Fibroblast of mammary gland (primary cell): ENCODE data around the gene ARHGEF10L.

ENCODE experiments used
- DNase-seq: peaks from one replicate; pipeline ENCODE4 v3.0.0-alpha.2; 2010; ENCODE audit warnings: low read depth
- H3K4me3 ChIP-seq: 2 replicates; pipeline ENCODE4 v1.5.1; 2011; ENCODE audit warnings: low read depth, mild to moderate bottlenecking, low read length, moderate library complexity; ENCODE audit not compliant: control insufficient read depth
- TF ChIP-seq, protein P1 (sequence below): conservative IDR thresholded peaks from 2 replicates; pipeline ENCODE4 v1.5.1; 2011; ENCODE audit warnings: low read depth, low read length, inconsistent platforms; ENCODE audit not compliant: control insufficient read depth, insufficient read depth

The ARHGEF10L gene

DNA sequence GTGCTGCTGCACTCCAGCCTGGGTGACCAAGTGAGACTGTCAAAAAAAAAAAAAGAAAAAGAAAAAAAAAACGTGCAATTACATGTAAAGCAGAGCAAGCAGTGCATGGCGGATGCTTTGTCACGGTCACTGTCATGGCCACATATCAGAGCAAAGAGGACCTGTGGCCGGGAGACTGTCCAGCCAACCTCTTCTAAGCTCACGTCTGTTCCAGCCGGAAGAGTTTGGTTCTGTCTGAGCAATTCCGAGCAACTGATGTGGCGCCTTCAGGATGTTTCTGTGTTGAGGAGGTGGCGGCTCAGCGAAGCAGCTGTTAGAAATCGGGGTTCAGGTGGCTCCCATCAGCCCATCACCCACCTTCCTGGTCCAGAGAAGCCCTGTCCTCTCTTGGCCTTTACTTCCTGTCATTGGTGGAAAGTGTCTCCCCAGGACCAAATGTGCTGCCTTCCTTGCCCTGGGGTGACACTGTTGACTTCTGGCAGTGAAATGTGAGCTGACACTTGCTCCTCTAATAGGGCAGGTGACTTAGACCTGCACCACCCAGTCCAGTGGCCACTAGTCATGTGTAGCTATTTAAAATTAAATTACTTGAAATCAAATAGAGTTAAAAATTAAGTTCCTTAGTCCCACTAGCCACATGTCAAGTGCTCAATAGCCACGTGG lies 59.9 kb downstream of the ARHGEF10L start:
- no peak for DNase-seq
- TF ChIP-seq, protein P1, sequence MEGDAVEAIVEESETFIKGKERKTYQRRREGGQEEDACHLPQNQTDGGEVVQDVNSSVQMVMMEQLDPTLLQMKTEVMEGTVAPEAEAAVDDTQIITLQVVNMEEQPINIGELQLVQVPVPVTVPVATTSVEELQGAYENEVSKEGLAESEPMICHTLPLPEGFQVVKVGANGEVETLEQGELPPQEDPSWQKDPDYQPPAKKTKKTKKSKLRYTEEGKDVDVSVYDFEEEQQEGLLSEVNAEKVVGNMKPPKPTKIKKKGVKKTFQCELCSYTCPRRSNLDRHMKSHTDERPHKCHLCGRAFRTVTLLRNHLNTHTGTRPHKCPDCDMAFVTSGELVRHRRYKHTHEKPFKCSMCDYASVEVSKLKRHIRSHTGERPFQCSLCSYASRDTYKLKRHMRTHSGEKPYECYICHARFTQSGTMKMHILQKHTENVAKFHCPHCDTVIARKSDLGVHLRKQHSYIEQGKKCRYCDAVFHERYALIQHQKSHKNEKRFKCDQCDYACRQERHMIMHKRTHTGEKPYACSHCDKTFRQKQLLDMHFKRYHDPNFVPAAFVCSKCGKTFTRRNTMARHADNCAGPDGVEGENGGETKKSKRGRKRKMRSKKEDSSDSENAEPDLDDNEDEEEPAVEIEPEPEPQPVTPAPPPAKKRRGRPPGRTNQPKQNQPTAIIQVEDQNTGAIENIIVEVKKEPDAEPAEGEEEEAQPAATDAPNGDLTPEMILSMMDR: no peak
- no peak overlapping the region for H3K4me3 ChIP-seq

- TF ChIP-seq, protein P1: no peak
- no peak for DNase-seq
- no peak overlapping the region for H3K4me3 ChIP-seq
These were observed 60.4 kb downstream of the ARHGEF10L start for GRCh38 chr1:17599954-17600300.

GRCh38 chr1:17600321-17600720 lies 60.8 kb downstream of the ARHGEF10L start:
- no peak for DNase-seq
- TF ChIP-seq, protein P1: no peak
- no peak overlapping the region for H3K4me3 ChIP-seq

DNA sequence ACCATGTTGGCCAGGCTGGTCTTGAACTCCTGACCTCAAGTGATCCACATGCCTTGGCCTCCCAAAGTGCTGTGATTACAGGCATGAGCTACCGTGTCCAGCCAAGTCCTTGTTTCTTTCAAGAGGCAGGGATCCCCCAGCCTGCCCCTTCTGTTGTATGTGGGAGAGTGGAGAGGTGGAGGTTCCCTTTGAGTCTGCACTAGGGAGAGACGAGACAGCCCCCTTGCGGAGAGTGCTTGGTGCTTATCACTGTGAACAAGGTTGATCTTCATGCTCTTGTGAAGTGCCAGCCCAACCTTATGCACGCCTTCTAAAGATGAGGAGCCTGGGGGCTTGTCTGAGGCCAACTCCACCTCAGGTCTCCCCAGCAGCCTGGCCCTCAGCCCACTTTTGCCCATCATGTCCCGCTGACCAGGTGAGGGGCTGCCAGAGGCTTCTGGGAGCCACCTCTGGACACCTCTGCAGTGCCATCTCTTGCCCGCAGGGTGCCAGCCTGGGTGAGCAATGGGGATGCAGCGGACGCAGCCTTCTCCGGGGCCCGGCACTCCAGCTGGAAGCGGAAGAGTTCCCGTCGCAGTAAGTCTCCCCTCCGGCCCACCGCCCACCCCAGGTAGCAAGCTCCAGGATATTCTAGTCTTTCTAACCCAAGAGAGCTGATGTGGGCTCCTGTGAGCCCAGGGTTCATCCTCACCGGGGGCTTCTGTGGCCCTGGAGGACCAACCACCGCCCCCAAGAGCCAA lies 62.3 kb downstream of the ARHGEF10L start:
- TF ChIP-seq, protein P1: no peak
- DNase-seq: no peak
- H3K4me3 ChIP-seq: no peak overlapping the region

- TF ChIP-seq, protein P1: no peak
- no peak for DNase-seq
- no peak overlapping the region for H3K4me3 ChIP-seq
These were observed 63.8 kb downstream of the ARHGEF10L start for GRCh38 chr1:17603091-17603841.

- H3K4me3 ChIP-seq: no peak overlapping the region
- TF ChIP-seq, protein P1: no peak
- no peak for DNase-seq
These were observed 66.3 kb downstream of the ARHGEF10L start for GRCh38 chr1:17605582-17606344.
